Activated T-cell treated with anti-CD3 and anti-CD28 coated beads, Interleukin-2, amount 50 U/mL, for 72 hours (primary cell): ENCODE measurements around the gene RBM6. TPM values are rescaled to one million over a fixed set of nuclear protein-coding genes. Genes with fewer than 3 reads are reported as not detected.
A peak's percentile ranks its signal among the peaks of the same experiment; 100 is the strongest.

Source experiments
- ATAC-seq, 2 donors: fragments of 150-1000 bp; cut with Tn5 transposase; replicated peaks in 1 of 2; 2 replicates each; pipeline ENCODE4 v1.10.0; 2021; ENCODE audit warnings: moderate library complexity in 2 of 2, mild to moderate bottlenecking in 1 of 2
- DNase-seq, 2 donors: peaks; one replicate each; pipeline ENCODE4 v3.0.0; 2021 to 2022; ENCODE audit warnings: mixed read lengths in 1 of 2
- H3K27ac Mint-ChIP-seq: one replicate; pipeline ENCODE4 v1.8.0; 2022; ENCODE audit warnings: mild to moderate bottlenecking, moderate library complexity, mixed read lengths
- H3K27me3 Mint-ChIP-seq: one replicate; pipeline ENCODE4 v1.8.0; 2022; ENCODE audit warnings: low read depth, mixed read lengths
- H3K36me3 Mint-ChIP-seq, 2 donors: one replicate each; pipeline ENCODE4 v1.8.0; 2022; ENCODE audit warnings: mixed read lengths in 2 of 2, mild to moderate bottlenecking in 1 of 2; ENCODE audit not compliant: insufficient read depth in 2 of 2
- H3K4me1 Mint-ChIP-seq: one replicate; pipeline ENCODE4 v1.8.0; 2022; ENCODE audit warnings: low read depth, mixed read lengths
- H3K4me3 Mint-ChIP-seq, 2 donors: one replicate each; pipeline ENCODE4 v1.8.0; 2022; ENCODE audit warnings: mild to moderate bottlenecking in 2 of 2, mixed read lengths in 2 of 2, moderate library complexity in 2 of 2
- H3K9me3 Mint-ChIP-seq, 2 donors: one replicate each; pipeline ENCODE4 v1.8.0; 2022; ENCODE audit warnings: mixed read lengths in 2 of 2
- total RNA-seq, 2 donors: library from RNA; stranded (reverse); gene quantifications; one replicate each; pipeline ENCODE4 v1.2.3, GENCODE V29; 2022

RBM6 gene
- total RNA-seq, 2 donors from 2014 or later: 57.4 to 70.4 TPM

DNA sequence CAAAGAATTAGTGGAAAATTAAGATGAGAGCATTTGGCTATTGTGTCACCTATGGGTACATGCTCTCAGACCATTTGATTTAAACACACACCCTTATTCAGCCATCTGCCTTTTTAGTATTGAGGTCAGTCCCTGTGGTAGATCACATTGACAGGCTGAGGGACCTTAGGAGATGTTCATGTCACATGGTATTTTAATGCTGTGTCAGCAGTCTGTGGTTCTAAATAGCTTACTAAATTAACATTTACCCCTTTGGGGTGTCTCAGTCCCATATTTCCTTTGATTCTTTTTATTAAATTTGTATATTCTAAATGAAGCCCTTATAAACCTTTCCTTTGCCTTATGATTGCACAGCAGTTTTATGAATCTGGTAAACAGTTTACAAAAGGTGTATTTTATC, 151.0 kb downstream of the RBM6 start:
- DNase-seq (no peak), ATAC-seq (no peak)
- H3K27ac Mint-ChIP-seq: peak overlapping the region; percentile 98
- peak overlapping the region; percentile 95 for H3K4me3 Mint-ChIP-seq
- peaks cover 22 to 41% of the 10 kb centered on the region in 2 donors for H3K36me3 Mint-ChIP-seq
- no peaks in the 10 kb centered on the region for H3K27me3 Mint-ChIP-seq
- H3K9me3 Mint-ChIP-seq: no peaks in the 10 kb centered on the region
- H3K4me1 Mint-ChIP-seq: peaks cover 48% of the 10 kb centered on the region

DNA sequence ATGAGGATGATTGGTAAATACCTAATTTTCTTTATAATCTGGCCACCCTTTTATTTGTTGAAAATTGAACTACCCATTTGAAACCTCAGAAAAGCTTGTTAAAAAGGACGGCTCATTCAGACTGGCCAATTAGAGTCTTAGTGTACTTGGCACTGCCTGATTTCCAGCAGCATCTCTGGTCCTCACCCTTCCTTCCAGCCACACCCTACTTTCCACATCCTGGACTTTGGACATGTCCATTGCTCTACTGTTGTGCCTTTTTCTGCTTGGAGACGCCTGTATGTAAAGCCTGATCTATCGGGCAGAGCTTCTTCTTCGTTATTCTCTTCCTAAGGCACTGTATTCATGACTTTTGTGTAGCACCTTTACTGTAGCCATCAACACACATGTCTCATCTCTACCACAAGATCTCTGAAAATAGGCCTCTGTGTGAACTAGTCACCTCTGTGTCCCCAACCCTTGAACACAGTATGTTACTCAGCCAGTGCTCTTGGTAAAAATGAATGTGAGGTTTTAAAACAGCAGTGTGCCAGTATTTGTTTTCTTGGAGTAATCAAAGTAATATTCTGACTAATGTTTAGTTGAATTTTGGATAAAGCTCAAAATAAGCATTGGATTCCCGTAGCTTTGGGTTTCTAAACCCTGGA, 155.5 kb downstream of the RBM6 start:
- no peak for DNase-seq
- peak overlapping the region; percentile 21 for H3K27ac Mint-ChIP-seq
- ATAC-seq: peak in 1 of 2 donors; percentile 26
- no peaks in the 10 kb centered on the region for H3K27me3 Mint-ChIP-seq
- H3K36me3 Mint-ChIP-seq: peaks cover 21 to 61% of the 10 kb centered on the region in 2 donors
- peaks cover 44% of the 10 kb centered on the region for H3K4me1 Mint-ChIP-seq
- no peaks in the 10 kb centered on the region for H3K9me3 Mint-ChIP-seq
- H3K4me3 Mint-ChIP-seq: no peak overlapping the region

- H3K27ac Mint-ChIP-seq: no peak overlapping the region
- no peaks in the 10 kb centered on the region for H3K27me3 Mint-ChIP-seq
- DNase-seq: no peak
- no peaks in the 10 kb centered on the region for H3K9me3 Mint-ChIP-seq
- ATAC-seq: no peak
- H3K4me1 Mint-ChIP-seq: peaks cover 16% of the 10 kb centered on the region
- peaks cover 19 to 60% of the 10 kb centered on the region in 2 donors for H3K36me3 Mint-ChIP-seq
- H3K4me3 Mint-ChIP-seq: no peak overlapping the region
Observed at GRCh38 chr3:50100386-50100785, 160.4 kb downstream of the RBM6 start.

DNA sequence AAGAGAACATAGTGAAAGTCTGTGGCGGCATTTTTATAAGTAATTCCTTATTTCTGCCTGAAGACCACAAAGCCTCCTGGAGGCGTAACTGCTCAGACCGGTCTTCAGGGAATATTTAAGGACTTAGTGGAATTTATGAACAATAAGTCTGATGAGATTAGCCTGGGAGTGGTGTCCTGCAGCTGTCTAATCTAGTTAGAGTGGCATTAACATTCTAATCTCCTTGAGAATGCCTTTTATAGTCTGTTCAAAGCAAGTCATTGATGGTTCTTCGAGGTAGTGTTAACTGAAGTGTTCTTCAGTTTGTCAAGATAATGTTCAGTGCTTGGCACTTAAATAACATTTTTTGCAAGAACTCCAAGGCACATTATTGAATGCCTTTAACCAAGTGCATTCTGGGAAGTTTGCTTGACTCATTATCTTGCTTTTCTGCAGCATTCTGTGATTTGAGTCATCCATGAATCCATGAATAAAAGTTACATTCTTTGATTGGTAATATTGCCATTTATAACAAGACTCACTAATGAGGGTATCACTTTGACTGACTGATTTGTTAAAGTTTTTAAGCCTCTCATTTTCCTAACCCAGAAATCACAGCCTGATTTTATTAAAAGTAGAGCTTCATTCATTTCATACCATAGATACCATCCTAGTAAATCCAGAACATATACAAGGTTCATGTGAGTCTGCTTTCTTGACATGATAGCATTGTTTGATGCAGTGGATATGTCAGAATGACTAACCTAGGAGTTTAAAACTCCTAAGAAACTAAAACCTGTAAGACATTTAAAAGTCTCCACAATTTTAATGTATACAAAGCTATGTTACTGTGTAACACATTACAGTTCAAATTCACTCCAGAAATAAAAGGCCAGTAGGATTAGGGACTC, 161.3 kb downstream of the RBM6 start:
- peak in 1 of 2 donors; percentile 58 for ATAC-seq

DNA sequence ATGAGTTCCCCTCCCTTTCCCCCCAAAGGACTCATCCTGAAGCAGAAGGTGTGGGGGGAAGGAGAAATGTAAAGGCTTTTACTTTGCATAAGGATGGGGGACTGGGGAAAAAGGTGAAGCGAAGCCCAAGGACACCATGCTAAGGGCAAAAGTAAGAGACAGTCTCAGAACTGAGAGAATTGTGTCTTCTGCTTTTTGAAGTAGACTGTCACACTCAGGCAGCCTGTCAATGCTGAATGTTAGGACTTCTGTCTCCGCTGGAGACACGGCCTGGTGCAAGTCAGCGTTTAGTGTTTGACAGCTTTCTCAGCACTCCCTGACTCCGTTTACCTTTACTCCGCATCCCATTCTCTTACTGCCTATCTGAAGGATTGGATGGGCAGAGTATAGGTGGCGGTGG, 162.6 kb downstream of the RBM6 start:
- Mint-ChIP-seq H3K9me3 (no peaks in the 10 kb centered on the region), H3K4me3 (no peak overlapping the region), H3K36me3 (peaks cover 18 to 61% of the 10 kb centered on the region in 2 donors), H3K27me3 (no peaks in the 10 kb centered on the region), H3K27ac (no peak overlapping the region), H3K4me1 (no peaks in the 10 kb centered on the region)
- DNase-seq (no peak), ATAC-seq (no peak)

More for the DNA sequence above, 161.3 kb downstream of the RBM6 start:
- no peaks in the 10 kb centered on the region for H3K9me3 Mint-ChIP-seq
- peak overlapping the region; percentile 78 for H3K27ac Mint-ChIP-seq
- peaks cover 13 to 56% of the 10 kb centered on the region in 2 donors for H3K36me3 Mint-ChIP-seq
- no peak for DNase-seq
- no peaks in the 10 kb centered on the region for H3K27me3 Mint-ChIP-seq
- peaks cover 7% of the 10 kb centered on the region for H3K4me1 Mint-ChIP-seq
- no peak overlapping the region for H3K4me3 Mint-ChIP-seq

DNA sequence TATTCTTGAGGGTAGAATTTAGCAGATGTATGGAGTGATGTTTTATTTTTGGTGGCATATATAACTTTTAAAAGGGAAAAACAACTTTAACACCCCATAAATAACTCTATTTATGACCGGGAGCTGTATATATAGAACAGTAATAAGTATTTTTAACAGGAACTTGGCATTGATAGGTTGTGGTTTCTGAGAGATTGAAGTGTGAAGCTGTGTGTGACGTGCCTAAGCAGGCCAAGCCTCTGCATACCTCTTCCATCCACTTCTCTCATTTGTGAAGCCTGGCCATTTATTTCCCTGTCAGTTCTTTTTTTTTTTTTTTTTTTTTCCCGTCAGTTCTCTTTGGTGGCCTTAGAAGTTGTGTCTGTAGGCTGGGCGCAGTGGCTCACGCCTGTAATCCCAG, 171.8 kb downstream of the RBM6 start:
- Mint-ChIP-seq H3K9me3 (no peaks in the 10 kb centered on the region), H3K36me3 (peaks cover 27 to 48% of the 10 kb centered on the region in 2 donors), H3K27ac (peak overlapping the region; percentile 22), H3K27me3 (no peaks in the 10 kb centered on the region), H3K4me3 (no peak overlapping the region), H3K4me1 (no peaks in the 10 kb centered on the region)
- DNase-seq (no peak), ATAC-seq (no peak)

GRCh38 chr3:50112462-50112861, 172.5 kb downstream of the RBM6 start:
- DNase-seq (no peak), ATAC-seq (no peak)
- Mint-ChIP-seq H3K27ac (no peak overlapping the region), H3K27me3 (no peaks in the 10 kb centered on the region), H3K9me3 (no peaks in the 10 kb centered on the region), H3K4me1 (no peaks in the 10 kb centered on the region), H3K36me3 (peaks cover 24 to 45% of the 10 kb centered on the region in 2 donors), H3K4me3 (no peak overlapping the region)

GRCh38 chr3:50117120-50117519, 177.2 kb downstream of the RBM6 start:
- ATAC-seq (no peak), DNase-seq (no peak)
- Mint-ChIP-seq H3K27me3 (no peaks in the 10 kb centered on the region), H3K4me1 (no peaks in the 10 kb centered on the region), H3K4me3 (no peak overlapping the region), H3K9me3 (no peaks in the 10 kb centered on the region), H3K36me3 (peaks cover 18 to 23% of the 10 kb centered on the region in 2 donors), H3K27ac (no peak overlapping the region)

DNA sequence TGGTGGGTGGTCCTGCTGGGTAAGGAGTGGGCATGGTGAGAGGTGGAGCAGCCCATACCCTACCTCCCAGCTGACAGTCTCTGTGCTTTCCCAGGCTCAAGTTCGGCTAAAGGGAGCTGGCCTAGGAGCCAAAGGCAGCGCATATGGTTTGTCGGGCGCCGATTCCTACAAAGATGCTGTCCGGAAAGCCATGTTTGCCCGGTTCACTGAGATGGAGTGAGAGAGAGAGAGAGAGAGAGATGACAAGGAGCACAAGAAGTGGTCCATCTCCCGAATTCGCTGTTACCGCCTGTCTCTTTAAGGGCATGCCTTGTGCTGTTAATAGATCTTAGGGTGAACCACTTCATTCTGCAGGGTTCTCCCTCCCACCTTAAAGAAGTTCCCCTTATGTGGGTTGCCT, 178.3 kb downstream of the RBM6 start:
- no peak overlapping the region for H3K27ac Mint-ChIP-seq
- H3K4me3 Mint-ChIP-seq: no peak overlapping the region
- no peak for ATAC-seq
- H3K27me3 Mint-ChIP-seq: no peaks in the 10 kb centered on the region
- DNase-seq: no peak
- H3K9me3 Mint-ChIP-seq: no peaks in the 10 kb centered on the region
- peaks cover 18 to 23% of the 10 kb centered on the region in 2 donors for H3K36me3 Mint-ChIP-seq
- H3K4me1 Mint-ChIP-seq: no peaks in the 10 kb centered on the region

GRCh38 chr3:50119786-50120185, 179.8 kb downstream of the RBM6 start:
- Mint-ChIP-seq H3K36me3 (peaks cover 11 to 13% of the 10 kb centered on the region in 2 donors), H3K27ac (no peak overlapping the region), H3K4me3 (no peak overlapping the region), H3K9me3 (no peaks in the 10 kb centered on the region), H3K27me3 (no peaks in the 10 kb centered on the region), H3K4me1 (no peaks in the 10 kb centered on the region)
- ATAC-seq: no peak
- DNase-seq: no peak

DNA sequence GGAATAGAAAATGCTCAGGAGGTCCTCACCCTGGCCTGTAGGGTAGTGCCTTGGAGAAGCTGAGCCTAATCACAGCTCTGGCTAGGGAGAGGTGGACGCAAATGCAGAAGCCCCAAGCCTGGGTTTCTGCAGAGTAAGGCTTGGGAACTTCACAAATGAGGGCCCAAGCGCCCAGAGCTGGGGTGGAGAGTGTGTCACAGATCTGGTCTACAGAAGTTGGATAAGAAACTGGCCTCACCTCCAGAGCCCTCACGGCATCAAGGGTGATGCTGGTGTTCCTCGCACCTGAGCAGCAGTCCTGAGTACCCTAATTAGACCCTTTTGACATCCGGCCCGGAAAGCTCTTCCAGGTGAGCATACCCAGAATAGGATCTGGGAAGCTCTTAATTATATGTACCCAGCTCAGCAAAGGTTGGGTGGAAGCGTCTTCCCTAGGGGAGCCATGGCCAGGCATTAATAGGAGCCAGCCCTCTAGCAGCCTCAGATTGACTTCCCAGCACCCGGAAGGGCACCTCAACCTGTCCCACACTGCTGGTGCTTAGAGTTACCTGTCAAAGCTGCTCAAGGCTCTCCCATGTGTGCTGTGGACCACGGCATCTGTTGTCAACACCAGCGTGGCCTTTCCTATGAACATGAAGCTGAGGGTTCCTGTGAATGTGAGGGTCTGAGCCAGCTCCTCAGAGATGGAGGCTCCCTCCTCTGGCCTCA, 180.6 kb downstream of the RBM6 start:
- Mint-ChIP-seq H3K27ac (no peak overlapping the region), H3K4me1 (no peaks in the 10 kb centered on the region), H3K27me3 (no peaks in the 10 kb centered on the region), H3K4me3 (no peak overlapping the region), H3K9me3 (no peaks in the 10 kb centered on the region), H3K36me3 (peaks cover 7 to 10% of the 10 kb centered on the region in 2 donors)
- no peak for ATAC-seq
- no peak for DNase-seq

- Mint-ChIP-seq H3K27me3 (no peaks in the 10 kb centered on the region), H3K9me3 (no peaks in the 10 kb centered on the region), H3K36me3 (peaks cover 4% of the 10 kb centered on the region in 2 donors), H3K27ac (no peak overlapping the region), H3K4me3 (no peak overlapping the region), H3K4me1 (no peaks in the 10 kb centered on the region)
- peak; percentile 80 to 81 for ATAC-seq
- DNase-seq: peak; percentile 73 to 75
Observed at GRCh38 chr3:50121072-50122032, 181.4 kb downstream of the RBM6 start.
